GM12873 (cell line): Measurements from ENCODE around the gene NKX1-2.
A peak's percentile ranks its signal among the peaks of the same experiment; 100 is the strongest.

Experiments used
- TF ChIP-seq, protein P1 (sequence below): IDR thresholded peaks from 2 replicates; pipeline ENCODE4 v1.5.1; 2012; ENCODE audit warnings: low read depth, mild to moderate bottlenecking, moderate library complexity, low read length, control low read depth; ENCODE audit not compliant: insufficient read depth; ENCODE audit errors: missing control alignments

The NKX1-2 gene

DNA sequence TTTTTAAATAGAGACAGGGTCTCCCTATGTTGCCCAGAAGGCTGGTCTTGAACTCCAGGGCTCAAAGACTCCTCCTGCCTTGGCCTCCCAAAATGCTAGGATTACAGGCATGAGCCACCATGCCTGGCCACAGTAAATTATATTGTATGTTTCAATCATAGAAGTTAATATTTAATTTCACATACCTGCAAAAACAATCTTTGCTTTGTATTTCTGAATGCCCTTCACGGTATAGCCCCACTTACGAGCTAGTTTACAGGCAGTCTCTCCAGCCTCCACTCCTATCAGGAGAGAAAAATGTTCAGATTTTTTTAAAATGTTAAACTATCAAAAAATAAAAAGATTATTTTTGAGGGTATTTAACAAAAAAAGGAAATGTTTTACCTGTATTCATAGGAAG is 41.5 kb downstream of the NKX1-2 start:
- TF ChIP-seq, protein P1, sequence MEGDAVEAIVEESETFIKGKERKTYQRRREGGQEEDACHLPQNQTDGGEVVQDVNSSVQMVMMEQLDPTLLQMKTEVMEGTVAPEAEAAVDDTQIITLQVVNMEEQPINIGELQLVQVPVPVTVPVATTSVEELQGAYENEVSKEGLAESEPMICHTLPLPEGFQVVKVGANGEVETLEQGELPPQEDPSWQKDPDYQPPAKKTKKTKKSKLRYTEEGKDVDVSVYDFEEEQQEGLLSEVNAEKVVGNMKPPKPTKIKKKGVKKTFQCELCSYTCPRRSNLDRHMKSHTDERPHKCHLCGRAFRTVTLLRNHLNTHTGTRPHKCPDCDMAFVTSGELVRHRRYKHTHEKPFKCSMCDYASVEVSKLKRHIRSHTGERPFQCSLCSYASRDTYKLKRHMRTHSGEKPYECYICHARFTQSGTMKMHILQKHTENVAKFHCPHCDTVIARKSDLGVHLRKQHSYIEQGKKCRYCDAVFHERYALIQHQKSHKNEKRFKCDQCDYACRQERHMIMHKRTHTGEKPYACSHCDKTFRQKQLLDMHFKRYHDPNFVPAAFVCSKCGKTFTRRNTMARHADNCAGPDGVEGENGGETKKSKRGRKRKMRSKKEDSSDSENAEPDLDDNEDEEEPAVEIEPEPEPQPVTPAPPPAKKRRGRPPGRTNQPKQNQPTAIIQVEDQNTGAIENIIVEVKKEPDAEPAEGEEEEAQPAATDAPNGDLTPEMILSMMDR, result no peak

DNA sequence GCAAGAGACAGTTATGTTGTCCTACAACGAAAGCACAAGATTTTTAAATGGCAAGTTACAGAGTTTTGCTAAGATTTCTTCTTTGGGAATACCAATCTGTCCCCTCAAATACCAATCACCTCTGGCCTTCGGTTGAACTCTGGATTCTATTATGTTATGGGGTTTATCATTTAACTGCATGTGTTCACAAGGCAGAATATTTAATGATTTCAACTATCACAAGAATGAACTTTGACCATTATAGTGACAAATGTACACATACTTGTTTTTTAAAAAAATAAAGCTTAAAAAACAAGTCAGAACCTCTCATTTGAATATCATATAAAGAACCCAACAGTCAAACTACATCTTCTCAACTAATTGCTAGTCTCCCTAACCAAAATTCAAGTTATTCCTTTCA is 42.4 kb downstream of the NKX1-2 start:
- TF ChIP-seq, protein P1, result no peak

DNA sequence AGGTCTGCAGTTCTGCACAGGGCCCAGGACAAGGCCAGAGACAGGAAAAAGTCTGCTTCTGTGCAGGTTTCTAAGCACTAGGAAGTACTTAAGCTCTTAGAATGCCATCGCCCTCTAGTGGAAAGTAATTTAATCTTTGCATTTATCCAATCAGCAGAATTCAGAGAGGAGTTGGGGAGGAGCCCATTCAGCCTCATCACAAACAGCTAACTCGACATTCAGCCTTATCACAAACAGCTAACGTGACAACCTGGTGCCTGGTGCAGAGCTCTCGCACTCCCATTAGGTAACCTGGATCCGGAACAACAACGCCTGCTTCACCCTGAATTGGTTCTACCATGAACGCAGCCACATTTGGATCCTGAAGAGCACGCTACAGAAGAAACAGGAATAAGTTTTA is 46.3 kb downstream of the NKX1-2 start:
- TF ChIP-seq, protein P1, result peak; percentile 72

DNA sequence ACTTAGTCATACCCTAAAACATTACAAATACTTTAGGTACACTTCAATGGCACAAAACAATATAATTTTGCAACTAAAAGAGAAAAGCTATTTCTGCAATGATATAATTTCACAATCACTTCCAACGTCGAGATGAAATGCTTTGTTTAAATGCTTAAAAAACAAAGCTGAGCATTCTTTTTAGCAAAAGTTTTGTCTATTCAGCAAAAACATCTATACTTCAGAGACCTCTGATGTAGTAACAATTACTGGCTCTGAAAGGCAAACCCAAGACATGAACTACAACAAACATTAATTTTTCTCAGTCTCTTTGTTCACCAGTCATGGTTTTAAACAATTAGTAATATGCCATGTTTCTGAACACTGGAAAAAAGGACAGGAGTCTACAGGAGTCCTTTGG is 47.6 kb downstream of the NKX1-2 start:
- TF ChIP-seq, protein P1, result no peak

DNA sequence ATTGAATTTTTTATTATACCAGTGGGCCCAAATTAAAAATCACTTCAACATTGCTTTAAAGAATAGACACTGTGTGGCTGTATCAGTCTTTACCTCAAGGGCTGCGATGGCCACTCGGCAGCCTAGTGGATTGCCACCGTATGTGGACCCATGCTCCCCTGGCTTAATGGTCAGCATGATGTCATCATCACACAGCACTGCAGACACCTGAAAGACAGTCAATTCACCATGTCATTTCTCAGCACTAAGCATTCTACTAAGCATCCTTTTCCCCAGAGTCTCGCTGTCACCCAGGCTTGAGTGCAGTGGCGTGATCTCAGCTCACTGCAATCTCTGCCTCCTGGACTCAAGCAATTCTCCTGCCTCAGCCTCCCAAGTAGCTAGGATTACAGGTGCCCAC is 48.2 kb downstream of the NKX1-2 start:
- TF ChIP-seq, protein P1, result no peak
